Measurements from ENCODE around the gene NQO1.
A peak's percentile ranks its signal among the peaks of the same experiment; 100 is the strongest.

NQO1 gene

DNA sequence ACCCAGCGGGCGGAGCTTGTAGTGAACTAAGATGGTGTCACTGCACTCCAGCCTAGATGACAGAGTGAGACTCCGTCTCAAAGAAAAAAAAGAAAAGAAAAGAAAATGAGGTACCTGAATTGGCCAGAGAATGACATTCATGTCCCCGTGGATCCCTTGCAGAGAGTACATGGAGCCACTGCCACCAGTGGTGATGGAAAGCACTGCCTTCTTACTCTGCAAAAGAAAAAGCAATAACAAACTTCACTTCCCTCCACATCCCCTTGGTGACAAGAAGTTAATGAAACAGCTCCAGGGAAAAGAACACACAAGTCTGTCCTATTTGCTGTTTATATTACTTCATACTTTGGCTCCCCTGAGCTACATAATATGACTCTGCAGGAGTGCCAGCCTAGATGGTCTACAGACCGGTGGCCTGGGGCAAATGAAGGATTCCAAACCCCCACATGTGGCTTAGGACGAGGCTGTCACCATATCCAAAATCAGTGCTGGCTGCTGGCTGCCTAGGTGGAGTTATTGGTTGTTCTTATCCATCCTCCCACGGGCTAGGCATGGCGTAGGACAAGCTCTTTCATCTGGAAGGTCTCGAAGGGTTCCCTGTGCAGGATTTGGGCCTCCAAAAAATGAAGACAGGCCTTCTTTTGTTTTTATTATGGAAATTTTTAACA, 13.3 kb downstream of the NQO1 start:
- CTCF ChIA-PET, result interaction anchor here (0.6 to 2.1 kb wide), 4 partner anchors 24 to 545 kb away, joined by 3 to 10 read pairs (median 4); partner anchors contain the start of gene NOB1
- POLR2A ChIA-PET, result interaction anchor here (1.0 kb wide), 1 partner anchor 42 kb away, joined by 6 read pairs; the partner anchor contains the start of gene NOB1
- H3K36me3 ChIP-seq (ENCODE audit: control insufficient read depth in 2 of 2, insufficient read depth in 1 of 2, low read length in 2 of 2), result peaks cover 0 to 21% of the 10 kb centered on the region in 2 experiments; a peak in 1 of 3 replicates
- TF ChIP-seq PATZ1 (tag by site-specific recombination; IDR thresholded peaks at IDR 0.05), result no peak
- no peak for TF ChIP-seq YY2 (tag by site-specific recombination; IDR thresholded peaks at IDR 0.05)
- no peak for TF ChIP-seq ZNF776 (tag by site-specific recombination; IDR thresholded peaks at IDR 0.05; ENCODE audit: borderline replicate concordance)
- no peak for TF ChIP-seq ZNF544 (tag by site-specific recombination; IDR thresholded peaks at IDR 0.05)
- no peak for TF ChIP-seq ZNF473 (tag by site-specific recombination; IDR thresholded peaks at IDR 0.05)
- TF ChIP-seq ZNF311 (tag by site-specific recombination; IDR thresholded peaks at IDR 0.05; ENCODE audit: borderline replicate concordance), result no peak
- TF ChIP-seq, protein P1, sequence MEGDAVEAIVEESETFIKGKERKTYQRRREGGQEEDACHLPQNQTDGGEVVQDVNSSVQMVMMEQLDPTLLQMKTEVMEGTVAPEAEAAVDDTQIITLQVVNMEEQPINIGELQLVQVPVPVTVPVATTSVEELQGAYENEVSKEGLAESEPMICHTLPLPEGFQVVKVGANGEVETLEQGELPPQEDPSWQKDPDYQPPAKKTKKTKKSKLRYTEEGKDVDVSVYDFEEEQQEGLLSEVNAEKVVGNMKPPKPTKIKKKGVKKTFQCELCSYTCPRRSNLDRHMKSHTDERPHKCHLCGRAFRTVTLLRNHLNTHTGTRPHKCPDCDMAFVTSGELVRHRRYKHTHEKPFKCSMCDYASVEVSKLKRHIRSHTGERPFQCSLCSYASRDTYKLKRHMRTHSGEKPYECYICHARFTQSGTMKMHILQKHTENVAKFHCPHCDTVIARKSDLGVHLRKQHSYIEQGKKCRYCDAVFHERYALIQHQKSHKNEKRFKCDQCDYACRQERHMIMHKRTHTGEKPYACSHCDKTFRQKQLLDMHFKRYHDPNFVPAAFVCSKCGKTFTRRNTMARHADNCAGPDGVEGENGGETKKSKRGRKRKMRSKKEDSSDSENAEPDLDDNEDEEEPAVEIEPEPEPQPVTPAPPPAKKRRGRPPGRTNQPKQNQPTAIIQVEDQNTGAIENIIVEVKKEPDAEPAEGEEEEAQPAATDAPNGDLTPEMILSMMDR (tag by site-specific recombination; IDR thresholded peaks at IDR 0.05), result peak; percentile 30; the same call in 1 of the 2 replicates
- H3K9me3 ChIP-seq (ENCODE audit: control insufficient read depth, insufficient read depth, low read depth, low read length), result no peaks in the 10 kb centered on the region
- H3K4me1 ChIP-seq (ENCODE audit: control insufficient read depth, insufficient read depth, low read length), result no peaks in the 10 kb centered on the region
- H3K4me3 ChIP-seq (ENCODE audit: low read depth, low read length), result no peak overlapping the region
- no peak overlapping the region for H3K27ac ChIP-seq (ENCODE audit: extremely low read depth, low read depth, low read length)

GRCh38 chr16:69712277-69712676, 14.1 kb downstream of the NQO1 start:
- ChIA-PET CTCF (interaction anchor here (1.1 to 2.1 kb wide), 2 partner anchors 24 to 43 kb away, joined by 5 to 10 read pairs; partner anchors contain the start of gene NOB1), POLR2A (interaction anchor here (4.0 kb wide), 1 partner anchor 42 kb away, joined by 10 read pairs; the partner anchor contains the start of gene NOB1)
- H3K36me3 ChIP-seq (ENCODE audit: control insufficient read depth in 2 of 2, insufficient read depth in 1 of 2, low read length in 2 of 2), result peaks cover 0 to 28% of the 10 kb centered on the region in 2 experiments; a peak in 2 of 3 replicates

DNA sequence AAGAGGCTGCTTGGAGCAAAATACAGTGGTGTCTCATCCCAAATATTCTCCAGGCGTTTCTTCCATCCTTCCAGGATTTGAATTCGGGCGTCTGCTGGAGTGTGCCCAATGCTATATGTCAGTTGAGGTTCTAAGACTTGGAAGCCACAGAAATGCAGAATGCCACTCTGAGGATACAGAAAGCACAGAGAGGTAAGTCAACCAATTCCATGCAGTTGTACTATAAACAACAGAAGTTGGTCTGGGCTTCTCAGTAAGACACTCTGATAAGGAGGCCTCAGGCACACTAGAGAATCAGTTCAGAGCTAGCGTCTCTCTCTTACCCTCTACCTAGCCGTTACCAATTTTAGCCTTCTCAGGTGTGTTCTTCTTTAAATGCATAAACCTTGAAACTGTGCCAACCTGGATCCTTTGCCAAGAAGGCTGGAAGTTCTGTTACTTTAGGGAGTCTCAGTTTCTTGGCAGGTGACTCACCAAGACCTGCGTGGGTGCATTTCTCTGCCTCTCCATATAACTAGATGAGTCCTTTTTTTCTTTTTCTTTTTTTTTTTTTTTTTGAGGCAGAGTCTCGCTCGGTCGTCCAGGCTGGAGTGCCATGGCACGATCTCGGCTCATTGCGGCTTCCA, 15.1 kb downstream of the NQO1 start:
- ChIA-PET POLR2A (interaction anchor here (4.0 kb wide), 1 partner anchor 43 kb away, joined by 10 read pairs; the partner anchor contains the start of gene NOB1), CTCF (interaction anchor here (1.1 to 3.7 kb wide), 5 partner anchors 12 to 314 kb away, joined by 3 to 37 read pairs (median 5); partner anchors contain the start of gene NOB1)
- H3K36me3 ChIP-seq (ENCODE audit: control insufficient read depth in 2 of 2, insufficient read depth in 1 of 2, low read length in 2 of 2), result peaks cover 0 to 31% of the 10 kb centered on the region in 2 experiments; a peak in 2 of 3 replicates
- no peak for TF ChIP-seq ZNF366 (tag by site-specific recombination; conservative IDR thresholded peaks at IDR 0.05)
- TF ChIP-seq ZFHX2 (tag by site-specific recombination; conservative IDR thresholded peaks at IDR 0.05), result 0 out of 2 replicates have a peak, but pooled peaks have one; percentile 13
- H3K4me3 ChIP-seq (ENCODE audit: low read depth, low read length), result no peak overlapping the region
- H3K4me1 ChIP-seq (ENCODE audit: control insufficient read depth, insufficient read depth, low read length), result no peaks in the 10 kb centered on the region
- no peak overlapping the region for H3K27ac ChIP-seq (ENCODE audit: extremely low read depth, low read depth, low read length)
- no peaks in the 10 kb centered on the region for H3K9me3 ChIP-seq (ENCODE audit: control insufficient read depth, insufficient read depth, low read depth, low read length)

More at GRCh38 chr16:69712277-69712676, 14.1 kb downstream of the NQO1 start:
- Histone ChIP-seq H3K4me3 (ENCODE audit: low read depth, low read length) (no peak overlapping the region), H3K9me3 (ENCODE audit: control insufficient read depth, insufficient read depth, low read depth, low read length) (no peaks in the 10 kb centered on the region), H3K27ac (ENCODE audit: extremely low read depth, low read depth, low read length) (no peak overlapping the region), H3K4me1 (ENCODE audit: control insufficient read depth, insufficient read depth, low read length) (no peaks in the 10 kb centered on the region)
- no peak for TF ChIP-seq ZSCAN4 (tag by site-specific recombination; IDR thresholded peaks at IDR 0.05)
- TF ChIP-seq SP3 (tag by site-specific recombination; IDR thresholded peaks at IDR 0.05), result no peak
- no peak for TF ChIP-seq ZNF521 (tag by site-specific recombination; IDR thresholded peaks at IDR 0.05)
- TF ChIP-seq KLF1 (tag by site-specific recombination; IDR thresholded peaks at IDR 0.05), result no peak
- no peak for TF ChIP-seq SALL2 (tag by site-specific recombination; IDR thresholded peaks at IDR 0.05; ENCODE audit: borderline replicate concordance)

All from HEK293 (cell line).